ENCODE results near the gene IL17B.
"Not testable (repeated sequence)": the region's sequence is repeated elsewhere in the genome, so short reads cannot be mapped to it uniquely, and the experiment has no call there.

Gene IL17B

DNA sequence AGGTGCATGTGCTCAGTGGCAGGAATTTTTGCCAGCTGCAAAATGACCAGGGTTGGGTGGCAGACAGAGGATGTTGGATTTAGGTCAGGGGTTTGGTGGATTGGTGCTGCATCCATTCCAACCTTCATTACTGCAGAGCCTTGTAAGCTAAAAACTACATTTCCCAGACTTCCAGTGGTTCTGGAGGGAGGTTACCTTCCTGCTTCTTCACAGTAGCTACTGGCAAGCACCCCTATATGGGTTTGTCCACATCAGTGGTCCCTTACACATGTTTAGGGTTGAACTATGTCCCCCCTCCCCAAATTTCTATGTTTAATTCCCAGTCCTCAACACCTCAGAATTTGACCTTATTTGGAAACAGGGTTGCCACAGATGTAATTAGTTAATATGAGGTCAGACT is 20.7 kb upstream of the IL17B start:
- DNase-seq, result no peak

DNA sequence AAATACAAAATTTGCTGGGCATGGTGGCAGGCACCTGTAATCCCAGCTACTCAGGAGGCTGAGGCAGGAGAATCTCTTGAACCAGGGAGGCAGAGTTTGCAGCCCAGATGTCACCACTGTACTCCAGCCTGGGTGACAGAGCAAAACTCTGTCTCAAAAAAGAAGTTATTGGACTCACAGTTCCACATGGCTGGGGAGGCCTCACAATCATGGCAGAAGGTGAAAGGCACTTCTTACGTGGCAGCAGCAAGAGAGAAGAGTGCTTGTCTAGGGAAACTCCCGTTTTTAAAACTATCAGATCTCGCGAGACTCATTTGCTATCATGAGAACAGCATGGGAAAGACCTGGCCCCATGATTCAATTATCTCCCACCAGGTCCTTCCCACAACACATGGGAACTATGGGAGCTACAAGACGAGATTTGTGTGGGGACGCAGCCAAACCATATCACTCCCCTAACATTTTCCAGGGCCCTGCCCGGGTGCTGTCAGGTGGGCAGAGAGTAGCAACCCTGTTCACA is 19.7 kb upstream of the IL17B start:
- DNase-seq, result not testable (repeated sequence)

DNA sequence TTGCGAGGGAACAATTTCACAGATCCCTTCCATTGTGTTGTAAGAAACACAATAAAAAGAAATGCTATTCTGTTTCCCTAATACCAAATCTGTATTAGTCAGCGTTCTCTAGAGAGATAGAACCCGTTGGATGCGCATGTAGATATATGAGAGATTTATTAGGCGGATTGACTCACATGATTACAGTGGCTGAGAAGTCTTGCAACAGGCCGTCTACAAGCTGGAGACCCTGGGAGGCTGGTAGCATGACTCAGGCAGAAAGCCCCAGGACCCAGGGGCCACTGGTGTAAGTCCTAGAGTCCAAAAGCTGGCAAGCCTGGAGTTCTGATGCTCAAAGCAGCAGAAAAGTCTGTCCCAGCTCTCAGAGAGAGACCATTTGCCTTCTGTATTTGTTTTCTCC is 18.4 kb upstream of the IL17B start:
- DNase-seq, result no peak

DNA sequence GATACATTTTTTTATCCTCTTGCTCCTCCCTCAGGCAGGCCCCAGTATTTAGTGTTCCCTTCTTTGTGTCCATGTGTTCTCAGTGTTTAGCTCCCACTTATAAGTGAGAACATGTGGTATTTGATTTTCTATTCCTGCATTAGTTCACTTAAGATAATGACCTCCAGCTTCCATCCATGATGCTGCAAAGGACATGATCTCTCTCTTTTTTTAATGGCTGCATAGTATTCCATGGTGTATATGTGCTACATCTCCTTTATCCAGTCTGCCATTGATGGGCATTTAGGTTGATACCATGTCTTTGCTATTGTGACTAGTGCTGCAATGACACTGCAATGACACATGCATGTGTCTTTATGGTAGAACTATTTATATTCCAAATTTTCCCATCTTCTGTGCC is 15.9 kb upstream of the IL17B start:
- not testable (repeated sequence) for DNase-seq

DNA sequence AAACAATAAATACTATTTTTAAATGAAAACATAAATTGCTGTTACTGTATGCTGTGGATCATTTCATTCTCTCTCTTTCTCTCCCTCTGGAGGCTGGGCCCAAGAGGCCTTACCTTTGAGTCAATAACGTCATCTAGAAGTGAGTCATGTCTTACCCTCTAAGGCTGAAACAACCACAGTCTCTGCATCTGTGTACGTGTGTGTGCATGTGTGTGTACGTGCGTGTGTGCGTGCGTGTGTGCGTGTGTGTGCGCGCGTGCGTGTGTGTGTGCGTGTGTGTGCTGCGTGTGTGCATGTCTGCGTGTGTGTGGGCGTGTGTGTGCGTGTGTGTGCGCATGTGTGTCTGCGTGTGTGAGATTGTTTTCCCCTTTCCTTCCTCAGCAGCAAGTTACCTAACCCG is 13.6 kb upstream of the IL17B start:
- DNase-seq, result peak; percentile 22

DNA sequence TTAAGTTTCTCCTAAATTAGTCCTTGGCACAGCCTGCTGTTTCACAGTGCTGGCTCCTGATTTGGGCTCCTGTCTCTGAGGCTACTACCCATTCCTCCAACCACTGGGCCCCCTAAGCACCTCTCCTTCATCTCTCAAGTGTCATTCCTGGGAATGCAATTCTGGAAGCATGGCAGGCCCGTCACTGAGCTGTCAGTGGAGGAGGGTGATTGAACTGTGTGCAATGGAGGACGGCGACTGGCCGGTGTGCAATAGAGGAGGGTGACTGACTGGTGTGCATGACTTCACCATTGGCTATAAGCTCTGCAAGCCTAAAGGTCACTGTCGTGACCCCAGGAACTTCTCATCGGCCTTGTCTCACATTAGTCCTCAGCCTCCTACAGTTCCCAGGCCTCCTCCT is 12.4 kb upstream of the IL17B start:
- no peak for DNase-seq

DNA sequence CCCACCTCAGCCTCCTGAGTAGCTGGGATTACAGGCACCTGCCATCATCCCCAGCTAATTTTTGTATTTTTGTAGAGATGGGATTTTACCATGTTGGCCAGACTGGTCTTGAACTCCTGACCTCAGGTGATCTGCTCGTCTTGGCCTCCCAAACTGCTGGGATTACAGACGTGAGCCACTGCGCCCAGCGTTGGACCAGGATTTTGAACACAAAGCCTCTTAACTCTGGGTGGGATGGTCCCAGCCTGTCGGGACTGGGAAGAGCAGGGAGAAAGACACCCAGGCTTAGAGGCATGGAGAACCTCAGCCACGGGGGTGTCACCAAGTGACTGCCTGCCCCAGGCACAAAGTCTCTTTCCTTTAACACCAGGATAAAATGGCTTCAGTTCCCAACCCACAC is 12.0 kb upstream of the IL17B start:
- not testable (repeated sequence) for DNase-seq

DNA sequence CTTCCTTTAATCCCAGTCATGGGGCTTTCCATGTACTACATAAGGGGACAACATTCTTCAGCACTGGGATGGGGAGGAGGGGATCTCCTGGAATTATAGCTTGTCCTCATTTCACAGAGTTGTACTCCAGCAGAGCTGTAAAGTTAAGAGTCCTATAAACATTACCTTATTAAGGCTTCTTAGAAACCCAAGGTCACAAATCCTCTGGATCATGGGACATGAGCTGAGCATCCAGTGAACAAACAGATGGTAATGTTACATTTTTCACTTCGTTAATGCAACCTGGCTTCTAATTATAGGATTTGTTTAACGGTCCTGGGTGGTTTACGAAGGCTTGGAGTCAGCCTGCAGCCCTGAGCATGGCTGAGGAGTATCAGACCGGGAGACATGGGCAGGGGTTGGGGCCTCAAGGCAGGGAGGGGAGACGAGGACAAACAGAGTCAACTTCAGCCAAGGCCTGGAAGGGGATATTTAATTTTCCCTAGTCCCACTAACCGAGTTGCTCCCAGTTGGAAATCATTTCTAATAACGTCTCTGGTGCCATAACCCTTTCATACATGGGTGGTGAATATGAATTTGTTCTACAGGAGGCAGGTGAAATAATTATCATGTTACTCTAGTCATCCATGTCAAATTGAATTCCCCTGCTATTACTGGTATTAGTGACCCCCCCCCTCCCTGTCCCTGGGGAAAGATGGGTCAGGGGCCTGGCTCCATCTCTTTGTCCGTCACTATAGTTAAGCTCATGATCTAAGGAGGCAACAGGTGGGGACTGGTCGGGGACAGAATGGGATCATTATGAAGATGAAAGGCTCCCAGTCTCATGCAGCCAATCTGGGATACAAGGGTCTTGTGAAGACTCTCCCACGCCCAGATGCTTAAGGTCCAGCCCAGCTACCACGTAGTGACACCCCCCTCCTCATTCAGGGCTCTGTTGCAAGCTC is 10.7 kb upstream of the IL17B start:
- DNase-seq, result no peak

DNA sequence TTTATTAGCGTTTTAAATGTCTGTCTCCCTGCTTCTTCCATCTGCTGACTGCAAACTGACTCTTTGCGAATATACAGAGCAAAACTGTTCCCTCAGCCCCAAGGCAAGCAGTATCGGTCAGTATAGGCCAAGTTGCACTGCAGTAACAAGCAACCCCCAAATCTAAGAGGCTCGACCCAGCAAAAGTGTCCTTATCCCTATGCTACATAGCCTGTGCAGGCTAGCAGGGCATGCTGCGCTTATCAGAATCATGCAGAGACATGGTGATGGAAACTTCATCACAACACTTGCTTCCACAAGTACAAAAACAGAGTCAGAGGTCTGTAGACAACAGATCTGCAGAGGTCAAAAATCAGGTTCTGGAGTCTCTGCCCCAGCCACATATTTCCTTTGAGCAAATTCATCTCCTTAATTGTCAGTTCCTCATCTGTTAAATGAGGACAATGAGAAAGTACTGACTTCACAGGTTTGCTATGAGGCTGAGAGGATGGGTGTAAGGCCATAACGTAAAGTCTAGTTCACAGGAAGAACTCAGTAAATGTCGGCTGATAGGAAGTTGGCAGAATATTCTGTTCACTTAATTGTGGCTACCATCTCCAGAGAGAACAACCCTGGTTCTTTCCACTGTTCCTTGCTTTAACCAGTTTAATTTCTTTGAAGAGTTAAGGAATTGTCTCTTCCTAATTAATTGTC is 9.6 kb upstream of the IL17B start:
- no peak for DNase-seq

DNA sequence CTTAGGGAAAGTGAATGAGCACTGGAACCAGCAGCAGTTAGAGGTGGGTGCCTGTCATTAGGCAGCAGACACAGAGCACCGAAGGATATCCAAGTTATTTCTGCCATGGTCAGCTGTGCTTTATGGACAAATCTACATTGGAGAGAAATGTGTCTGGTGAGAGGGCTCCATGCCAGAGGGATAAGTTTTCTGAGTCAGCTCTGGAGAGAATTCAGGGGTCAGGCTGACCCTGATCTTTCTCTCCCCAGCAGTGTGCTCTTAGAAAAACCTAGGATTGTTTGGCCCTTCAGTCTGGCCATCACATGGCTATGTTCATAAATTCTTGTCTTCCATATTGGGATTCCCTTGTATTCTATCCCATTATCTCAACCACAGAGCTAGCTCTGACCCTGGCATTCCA is 8.9 kb upstream of the IL17B start:
- DNase-seq, result no peak

DNA sequence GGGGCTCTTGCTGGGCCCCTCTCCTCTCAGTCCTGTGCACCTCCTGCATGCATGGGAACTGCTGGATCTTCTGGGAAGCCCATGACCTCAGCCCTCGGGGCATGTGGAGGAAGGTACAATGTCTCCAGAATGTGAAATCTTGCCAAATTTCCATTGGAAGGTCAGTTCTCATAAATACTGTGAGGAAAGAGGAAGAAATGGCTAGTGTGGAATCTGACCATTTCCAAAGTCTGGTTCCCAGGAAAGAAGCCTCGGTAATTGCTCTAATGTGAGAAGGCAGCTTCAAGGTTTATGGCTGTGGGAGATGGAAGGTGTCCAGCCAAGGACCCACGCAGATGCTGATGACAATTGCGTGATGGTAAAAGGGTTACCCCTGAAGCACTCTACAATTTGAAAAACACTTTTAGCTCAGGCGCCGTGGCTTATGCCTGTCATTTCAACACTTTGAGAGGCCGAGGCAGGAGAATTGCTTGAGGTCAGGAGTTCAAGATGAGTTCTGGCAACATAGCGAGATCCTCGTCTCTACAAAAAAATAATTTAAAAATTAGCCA is 8.1 kb upstream of the IL17B start:
- DNase-seq, result no peak

DNA sequence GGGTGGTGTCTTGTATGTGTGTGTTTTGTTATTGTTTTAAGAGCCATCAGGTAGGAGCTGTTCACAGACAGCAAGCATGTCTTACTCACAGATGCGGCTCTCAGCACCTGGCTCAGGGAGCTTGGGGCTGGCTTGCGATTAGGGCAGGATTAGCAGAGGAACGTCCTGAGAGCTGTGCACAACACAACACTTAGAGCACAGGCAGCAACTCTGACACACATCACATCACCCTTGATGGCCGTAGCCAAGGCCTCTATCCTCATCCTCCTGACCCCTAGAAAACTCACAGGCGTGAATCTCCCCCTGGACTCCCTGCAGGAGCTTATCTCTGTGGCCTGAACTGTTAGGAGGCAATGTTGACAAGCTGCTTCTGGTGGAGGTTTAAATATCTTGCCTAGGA is 7.1 kb upstream of the IL17B start:
- no peak for DNase-seq

DNA sequence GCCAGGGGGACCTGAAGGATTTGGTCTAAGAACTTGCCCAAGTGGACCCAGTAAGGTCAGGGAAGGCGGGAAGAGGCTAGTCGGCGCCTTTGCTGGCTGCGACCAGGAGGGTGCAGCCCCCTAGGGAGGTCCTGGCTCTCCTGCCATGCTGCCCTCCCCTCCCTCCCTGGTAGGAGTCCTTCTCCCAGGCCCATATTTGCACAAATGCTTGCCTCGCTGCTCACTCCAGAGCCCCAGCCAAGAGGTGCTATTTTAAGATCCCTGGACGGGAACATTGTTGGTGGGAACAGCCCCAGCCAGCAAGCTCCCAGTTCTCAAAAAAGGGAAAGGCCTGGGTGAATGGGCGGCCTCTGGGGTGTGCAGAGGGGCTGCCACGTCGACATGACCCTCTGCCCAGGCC is 4.3 kb upstream of the IL17B start:
- no peak for DNase-seq

DNA sequence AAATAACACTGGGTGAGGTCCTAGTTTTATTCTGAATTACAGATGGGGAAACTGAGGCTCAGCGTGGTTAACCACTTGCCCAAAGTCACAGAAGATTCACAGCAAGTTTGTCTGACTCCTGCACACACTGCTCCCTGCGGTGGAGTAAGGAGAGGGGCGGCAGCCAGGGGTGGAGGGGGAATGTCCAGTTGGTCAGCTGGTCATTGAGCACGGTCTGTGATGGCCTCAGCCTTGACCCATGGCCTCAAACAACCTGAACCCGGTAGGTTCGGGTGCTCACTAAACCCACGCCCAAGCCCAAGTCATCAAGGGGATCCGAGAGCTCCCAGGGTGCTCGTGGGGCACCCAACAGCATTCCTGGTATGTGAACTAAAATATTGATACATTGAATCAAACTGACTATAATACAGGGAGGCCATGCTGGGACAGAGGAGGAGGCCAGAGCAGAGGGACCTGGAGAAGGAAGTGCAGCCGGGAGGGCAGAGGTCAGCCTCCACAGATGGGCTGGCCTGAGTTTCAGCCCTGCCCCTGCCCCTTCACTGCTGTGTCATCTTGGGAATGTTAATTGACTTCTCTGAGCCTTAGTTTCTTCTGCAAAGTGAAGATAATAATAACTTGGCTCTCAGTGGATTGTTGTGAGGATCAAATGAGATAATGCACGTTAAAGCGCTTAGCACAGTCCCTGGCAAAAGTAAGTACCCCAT is 3.6 kb upstream of the IL17B start:
- DNase-seq, result no peak

DNA sequence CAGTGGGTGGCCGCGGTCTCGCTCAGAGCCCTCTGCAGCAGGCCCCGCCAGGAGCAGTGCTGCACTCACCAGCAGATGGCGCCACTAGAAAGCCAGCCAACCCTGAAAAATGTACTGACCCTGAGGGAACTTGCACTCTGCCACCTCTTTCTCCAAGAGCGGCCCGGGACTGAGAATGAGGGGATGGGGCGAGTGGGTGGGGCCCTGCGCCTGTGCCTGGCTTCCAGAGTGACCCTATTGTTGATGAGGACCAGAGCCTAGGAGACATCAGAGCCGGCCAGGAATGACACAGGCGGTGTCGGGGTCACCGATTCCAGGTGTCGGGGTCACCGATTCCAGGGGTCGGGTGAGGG is 2.9 kb upstream of the IL17B start:
- peak; percentile 71 for DNase-seq

DNA sequence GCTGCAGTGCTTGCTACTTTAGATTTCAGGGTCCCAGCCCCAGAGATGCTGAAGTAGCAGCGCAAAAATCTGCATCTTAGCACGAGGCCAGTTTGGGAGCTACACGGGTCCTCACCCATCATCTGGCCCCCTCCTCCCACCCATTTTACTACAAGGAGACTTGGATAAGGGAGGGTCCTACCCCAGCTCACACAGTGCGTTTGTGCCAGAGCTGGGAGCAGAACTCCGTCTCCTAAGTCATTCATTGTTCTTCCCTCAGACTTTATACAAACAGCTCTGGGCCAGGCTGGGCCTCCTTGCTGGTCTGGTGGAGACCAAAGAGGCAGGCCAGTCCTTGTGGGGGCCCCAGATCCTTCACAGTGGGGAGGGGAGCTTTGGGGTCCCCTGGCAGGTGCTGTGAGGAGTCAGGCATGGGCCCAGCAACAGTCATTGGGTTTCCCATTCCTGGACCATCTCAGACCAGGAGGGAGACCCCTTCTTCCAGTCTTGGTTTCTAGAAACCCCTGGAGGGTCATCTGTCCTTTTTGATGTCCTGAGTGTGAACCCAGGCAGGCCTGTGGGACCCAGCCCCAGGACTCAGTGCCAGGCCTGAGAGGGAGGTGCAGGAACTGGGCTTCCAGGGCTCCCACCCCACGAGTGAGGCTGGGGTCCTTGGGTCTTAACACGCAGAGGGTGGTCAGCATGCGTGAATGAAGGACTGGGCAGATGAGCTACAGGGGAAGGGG is 2.3 kb upstream of the IL17B start:
- DNase-seq, result no peak

DNA sequence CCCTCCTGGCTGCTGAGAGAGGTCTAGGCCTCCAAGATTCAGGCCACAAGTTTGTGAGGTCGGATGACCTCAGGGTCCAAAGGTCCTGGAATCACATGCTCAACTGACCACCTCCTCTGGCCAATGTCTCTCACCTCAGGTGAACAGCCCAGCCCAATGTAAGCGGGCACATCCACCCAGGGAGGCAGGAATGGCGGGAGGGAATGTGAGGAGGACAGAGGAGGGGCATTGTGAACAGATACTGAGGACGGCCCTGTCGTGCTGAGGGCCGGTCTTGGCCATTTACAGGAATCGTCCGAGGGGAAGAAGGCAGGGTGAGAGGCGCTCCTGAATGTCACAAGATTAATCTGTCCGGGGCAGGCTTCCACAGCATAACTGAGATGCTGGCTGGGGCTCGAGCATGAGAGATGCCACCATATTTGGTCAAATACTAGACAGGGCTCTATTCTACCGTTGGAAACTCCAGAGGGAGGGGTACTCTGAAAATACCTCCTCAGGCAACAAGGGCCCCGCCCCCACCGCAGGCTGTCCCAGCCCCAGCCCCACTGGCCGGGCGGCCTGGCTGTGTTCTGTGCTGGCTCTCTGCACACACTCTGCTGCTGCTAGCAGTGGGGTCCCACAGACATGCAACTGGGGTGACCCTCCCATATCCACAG is 1.5 kb upstream of the IL17B start:
- DNase-seq, result no peak

DNA sequence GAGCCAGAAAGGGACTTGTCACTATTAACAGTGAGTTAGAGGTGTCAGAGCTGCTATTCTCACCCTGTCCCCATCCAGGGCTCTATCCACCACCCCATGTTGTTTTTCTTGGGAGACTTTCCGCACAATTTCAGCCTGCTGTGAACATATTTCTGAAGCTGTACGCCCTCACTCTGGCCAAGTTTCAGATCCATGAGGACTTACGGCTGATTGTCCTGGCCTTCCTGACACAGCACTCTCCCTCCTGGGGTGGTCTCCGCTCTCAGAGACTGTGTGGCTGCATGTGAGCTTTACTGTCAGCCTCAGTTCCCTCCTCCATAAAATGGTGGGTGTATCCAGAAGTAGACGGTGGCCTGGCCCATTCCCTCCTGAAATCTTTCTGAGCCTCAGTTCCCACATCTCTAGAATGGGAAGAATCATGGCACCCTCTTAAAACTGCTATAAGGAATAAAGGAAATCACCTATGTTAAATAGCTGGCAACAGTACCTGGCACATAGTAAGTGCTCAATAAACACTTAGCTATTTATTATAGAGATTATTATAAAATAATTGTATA is 804 bp upstream of the IL17B start:
- DNase-seq, result no peak

DNA sequence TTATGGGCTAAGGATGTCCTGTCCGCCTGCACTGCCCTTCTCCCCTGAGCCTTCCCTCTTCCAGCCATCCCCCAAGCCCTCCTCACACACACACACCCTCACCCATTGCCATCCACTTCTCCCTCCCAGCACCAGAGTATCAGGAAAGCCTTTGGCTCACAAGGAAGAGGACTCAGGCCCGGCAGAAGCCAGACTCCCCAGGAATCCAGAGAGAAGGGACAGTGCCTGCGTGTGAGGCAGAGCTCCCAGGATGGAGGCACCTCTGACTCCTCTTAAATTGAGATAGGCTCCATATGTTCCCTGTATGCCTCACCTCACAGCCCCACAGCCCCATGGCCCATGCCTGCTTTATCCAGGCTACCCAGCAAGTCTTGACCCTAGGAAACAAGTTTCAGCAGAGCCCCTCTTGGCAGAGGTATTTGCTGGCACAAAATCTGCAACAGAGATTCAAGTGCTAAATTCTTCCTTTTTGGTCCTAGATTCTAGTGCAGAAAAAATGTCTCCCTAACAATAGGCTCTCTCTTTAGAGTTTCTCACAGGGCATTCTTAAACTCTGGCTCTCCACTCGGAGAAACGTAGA is 761 bp downstream of the IL17B start:
- no peak for DNase-seq

DNA sequence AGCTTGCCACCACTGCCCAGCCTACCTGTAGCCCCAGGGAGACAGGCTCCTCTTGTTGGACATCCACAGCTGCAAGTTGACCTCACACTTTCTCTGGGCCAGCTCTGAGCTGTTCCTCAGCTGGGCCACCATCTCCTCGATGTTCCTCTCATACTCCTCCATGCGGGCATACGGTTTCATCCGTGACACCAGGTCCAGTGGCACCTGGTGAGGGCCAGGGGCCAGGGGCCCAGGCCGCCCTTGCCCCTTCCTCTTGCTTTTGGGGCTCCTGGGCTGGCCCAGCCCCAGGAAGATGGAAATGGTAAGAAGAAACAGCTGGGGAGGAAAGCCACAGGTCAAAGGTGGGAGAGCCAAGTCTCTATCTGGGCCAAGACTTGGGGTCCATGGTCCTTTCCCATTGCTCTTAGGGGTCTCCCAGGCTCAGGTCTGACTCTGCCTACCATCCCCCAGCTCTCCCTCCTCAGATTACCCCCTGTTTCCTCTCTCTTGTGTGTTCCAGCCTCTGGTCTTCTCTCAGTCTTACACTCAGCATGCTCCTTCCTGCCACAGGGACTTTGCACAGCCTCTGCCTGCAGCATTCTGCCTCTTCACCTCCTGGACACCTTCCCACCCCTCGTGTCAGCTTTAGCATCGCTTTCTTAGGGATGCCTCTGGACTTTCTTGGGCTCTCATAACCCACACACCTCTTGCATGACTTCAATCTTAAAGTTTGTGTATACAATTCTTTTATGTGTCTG is 2.2 kb downstream of the IL17B start:
- DNase-seq, result no peak

DNA sequence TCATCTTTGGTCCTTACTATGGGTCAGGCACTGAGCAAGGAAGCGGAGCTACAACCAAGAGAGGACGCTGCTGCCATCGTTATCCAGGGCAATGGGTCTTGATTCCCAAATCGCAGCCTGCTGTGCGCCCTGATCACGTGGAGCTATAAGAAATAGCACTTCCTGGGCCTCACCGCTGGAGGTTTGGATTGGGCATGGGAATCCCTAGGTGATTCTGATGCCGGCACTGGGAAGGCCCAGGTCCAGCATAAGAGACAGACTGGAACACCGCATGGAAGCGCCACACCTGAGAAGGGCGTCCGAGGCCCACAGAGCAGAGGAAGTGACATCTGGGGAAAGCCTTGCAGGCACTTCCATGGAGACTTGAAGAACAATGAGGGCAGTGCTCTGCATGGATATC is 3.0 kb downstream of the IL17B start:
- DNase-seq, result no peak
